ENCODE measurements around the gene PLCZ1.

DNA sequence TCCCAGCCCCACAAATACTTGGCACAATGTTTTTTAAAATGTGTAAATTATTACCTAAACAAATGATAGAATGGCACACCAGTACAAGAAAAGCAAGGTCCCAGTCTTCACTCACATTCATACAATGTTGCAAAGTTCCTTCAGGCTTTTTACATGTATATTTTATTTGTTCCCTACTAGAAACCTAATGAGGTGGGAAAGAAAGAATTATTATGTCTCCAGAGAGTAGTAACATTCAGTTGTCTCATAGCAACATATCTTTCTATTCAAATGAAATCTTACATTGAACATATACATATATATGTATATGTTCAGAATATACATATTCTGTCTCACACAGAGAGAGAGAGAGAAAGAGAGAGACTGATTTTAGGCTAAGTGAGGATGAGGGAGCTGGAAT is 85.2 kb downstream of the PLCZ1 start:
- TF ChIP-seq, protein P1, sequence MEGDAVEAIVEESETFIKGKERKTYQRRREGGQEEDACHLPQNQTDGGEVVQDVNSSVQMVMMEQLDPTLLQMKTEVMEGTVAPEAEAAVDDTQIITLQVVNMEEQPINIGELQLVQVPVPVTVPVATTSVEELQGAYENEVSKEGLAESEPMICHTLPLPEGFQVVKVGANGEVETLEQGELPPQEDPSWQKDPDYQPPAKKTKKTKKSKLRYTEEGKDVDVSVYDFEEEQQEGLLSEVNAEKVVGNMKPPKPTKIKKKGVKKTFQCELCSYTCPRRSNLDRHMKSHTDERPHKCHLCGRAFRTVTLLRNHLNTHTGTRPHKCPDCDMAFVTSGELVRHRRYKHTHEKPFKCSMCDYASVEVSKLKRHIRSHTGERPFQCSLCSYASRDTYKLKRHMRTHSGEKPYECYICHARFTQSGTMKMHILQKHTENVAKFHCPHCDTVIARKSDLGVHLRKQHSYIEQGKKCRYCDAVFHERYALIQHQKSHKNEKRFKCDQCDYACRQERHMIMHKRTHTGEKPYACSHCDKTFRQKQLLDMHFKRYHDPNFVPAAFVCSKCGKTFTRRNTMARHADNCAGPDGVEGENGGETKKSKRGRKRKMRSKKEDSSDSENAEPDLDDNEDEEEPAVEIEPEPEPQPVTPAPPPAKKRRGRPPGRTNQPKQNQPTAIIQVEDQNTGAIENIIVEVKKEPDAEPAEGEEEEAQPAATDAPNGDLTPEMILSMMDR (conservative IDR thresholded peaks at IDR 0.05 in 1 of 2, IDR thresholded peaks at IDR 0.05 in 1 of 2; ENCODE audit: extremely low read depth in 1 of 2, insufficient read depth in 1 of 2, low read depth in 1 of 2, low read length in 2 of 2), result no peak
- TF ChIP-seq EZH2 (IDR thresholded peaks at IDR 0.05; ENCODE audit: borderline replicate concordance, low read length), result no peak

All from mammary epithelial cell (primary cell).